Measurements from ENCODE around the gene UGGT1.

DNA sequence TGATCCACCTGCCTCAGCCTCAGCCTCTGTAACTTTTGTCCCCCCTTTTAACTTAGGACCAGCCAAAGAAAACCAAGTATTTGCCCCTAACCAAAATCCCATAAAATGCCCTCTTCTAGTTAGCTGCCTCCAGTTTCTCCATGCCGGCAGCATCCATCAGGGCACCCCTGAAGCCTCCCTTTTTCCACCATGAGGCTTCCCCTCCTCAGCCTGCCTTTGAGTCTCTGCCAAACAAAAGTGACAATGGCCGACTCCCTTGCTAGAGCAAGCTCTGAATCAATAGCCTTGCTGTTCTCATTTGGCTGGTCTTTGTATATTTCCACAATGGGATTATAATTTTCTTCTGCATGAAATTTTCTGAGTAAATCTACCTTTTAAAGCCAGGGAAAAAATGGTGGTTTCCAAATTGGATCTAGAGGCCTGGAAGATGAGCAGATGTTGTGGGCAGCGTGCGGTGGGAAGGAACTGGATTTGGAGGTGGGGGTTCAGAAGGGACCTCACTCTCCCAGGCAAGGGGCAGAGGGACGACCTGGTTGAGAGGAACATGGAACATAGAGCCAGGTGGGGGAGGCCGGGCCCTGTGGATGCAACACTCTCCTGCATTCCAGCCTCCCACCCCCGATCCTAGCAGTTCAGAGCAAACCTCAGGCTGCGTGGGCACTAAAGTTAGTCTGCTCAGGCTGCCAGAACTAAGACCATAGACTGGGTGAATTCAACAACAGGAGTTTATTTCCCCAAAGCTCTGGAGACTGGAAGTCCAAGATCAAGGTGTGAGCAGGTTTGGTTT lies 147.1 kb downstream of the UGGT1 start:
- TF ChIP-seq, protein P1, sequence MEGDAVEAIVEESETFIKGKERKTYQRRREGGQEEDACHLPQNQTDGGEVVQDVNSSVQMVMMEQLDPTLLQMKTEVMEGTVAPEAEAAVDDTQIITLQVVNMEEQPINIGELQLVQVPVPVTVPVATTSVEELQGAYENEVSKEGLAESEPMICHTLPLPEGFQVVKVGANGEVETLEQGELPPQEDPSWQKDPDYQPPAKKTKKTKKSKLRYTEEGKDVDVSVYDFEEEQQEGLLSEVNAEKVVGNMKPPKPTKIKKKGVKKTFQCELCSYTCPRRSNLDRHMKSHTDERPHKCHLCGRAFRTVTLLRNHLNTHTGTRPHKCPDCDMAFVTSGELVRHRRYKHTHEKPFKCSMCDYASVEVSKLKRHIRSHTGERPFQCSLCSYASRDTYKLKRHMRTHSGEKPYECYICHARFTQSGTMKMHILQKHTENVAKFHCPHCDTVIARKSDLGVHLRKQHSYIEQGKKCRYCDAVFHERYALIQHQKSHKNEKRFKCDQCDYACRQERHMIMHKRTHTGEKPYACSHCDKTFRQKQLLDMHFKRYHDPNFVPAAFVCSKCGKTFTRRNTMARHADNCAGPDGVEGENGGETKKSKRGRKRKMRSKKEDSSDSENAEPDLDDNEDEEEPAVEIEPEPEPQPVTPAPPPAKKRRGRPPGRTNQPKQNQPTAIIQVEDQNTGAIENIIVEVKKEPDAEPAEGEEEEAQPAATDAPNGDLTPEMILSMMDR (IDR thresholded peaks at IDR 0.05; ENCODE audit: low read depth, low read length, missing input control) = no peak
- no peak for TF ChIP-seq FOXA1 (IDR thresholded peaks at IDR 0.05)
- no peak for TF ChIP-seq GABPA (IDR thresholded peaks at IDR 0.05 in 1 of 2, conservative IDR thresholded peaks at IDR 0.05 in 1 of 2)
- TF ChIP-seq, protein P2, sequence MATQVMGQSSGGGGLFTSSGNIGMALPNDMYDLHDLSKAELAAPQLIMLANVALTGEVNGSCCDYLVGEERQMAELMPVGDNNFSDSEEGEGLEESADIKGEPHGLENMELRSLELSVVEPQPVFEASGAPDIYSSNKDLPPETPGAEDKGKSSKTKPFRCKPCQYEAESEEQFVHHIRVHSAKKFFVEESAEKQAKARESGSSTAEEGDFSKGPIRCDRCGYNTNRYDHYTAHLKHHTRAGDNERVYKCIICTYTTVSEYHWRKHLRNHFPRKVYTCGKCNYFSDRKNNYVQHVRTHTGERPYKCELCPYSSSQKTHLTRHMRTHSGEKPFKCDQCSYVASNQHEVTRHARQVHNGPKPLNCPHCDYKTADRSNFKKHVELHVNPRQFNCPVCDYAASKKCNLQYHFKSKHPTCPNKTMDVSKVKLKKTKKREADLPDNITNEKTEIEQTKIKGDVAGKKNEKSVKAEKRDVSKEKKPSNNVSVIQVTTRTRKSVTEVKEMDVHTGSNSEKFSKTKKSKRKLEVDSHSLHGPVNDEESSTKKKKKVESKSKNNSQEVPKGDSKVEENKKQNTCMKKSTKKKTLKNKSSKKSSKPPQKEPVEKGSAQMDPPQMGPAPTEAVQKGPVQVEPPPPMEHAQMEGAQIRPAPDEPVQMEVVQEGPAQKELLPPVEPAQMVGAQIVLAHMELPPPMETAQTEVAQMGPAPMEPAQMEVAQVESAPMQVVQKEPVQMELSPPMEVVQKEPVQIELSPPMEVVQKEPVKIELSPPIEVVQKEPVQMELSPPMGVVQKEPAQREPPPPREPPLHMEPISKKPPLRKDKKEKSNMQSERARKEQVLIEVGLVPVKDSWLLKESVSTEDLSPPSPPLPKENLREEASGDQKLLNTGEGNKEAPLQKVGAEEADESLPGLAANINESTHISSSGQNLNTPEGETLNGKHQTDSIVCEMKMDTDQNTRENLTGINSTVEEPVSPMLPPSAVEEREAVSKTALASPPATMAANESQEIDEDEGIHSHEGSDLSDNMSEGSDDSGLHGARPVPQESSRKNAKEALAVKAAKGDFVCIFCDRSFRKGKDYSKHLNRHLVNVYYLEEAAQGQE (IDR thresholded peaks at IDR 0.05) = no peak
- TF ChIP-seq, protein P3, sequence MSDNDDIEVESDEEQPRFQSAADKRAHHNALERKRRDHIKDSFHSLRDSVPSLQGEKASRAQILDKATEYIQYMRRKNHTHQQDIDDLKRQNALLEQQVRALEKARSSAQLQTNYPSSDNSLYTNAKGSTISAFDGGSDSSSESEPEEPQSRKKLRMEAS (IDR thresholded peaks at IDR 0.05) = no peak
- TF ChIP-seq, protein P4, sequence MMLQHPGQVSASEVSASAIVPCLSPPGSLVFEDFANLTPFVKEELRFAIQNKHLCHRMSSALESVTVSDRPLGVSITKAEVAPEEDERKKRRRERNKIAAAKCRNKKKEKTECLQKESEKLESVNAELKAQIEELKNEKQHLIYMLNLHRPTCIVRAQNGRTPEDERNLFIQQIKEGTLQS (IDR thresholded peaks at IDR 0.05) = no peak
- TF ChIP-seq RAD21 (IDR thresholded peaks at IDR 0.05) = no peak
- no peak for TF ChIP-seq SP1 (IDR thresholded peaks at IDR 0.05)

Measured in liver (tissue), 3 donors.